GM21786 (cell line): ENCODE results near the gene FRMD1.

ENCODE experiments used
- ATAC-seq: cut with Tn5 transposase; IDR thresholded peaks from one replicate; pipeline ENCODE4 v1.9.1; 2021; ENCODE audit not compliant: unreplicated experiment

The FRMD1 gene

DNA sequence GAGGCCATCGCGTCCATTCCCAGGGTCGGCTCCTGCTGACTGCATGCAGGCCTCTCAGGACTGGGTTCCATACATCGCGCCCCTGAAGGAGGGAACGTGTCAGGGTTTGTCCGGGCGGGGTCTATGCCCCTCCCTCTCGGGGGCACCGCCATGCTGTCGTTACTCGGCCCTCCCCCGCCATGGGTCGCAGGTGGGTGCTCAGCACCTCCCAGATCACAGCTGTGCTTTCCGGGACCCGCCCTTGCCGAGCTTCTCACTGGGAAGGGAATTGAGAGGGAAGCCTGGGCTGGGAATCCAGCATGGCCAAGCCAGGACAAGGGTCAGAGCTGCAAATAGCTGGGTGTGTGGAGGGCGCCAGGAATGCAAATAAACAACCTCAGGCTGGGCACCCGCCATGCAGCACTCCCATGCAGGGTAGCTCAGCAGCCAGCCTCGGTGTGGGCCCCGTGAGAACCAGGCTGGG lies at the start of gene FRMD1:
TSS of gene FRMD1 (minus strand) at position 270 of the 463 bp plus-strand sequence. CDS start at position 152, 118 bp downstream.
- no peak for ATAC-seq

DNA sequence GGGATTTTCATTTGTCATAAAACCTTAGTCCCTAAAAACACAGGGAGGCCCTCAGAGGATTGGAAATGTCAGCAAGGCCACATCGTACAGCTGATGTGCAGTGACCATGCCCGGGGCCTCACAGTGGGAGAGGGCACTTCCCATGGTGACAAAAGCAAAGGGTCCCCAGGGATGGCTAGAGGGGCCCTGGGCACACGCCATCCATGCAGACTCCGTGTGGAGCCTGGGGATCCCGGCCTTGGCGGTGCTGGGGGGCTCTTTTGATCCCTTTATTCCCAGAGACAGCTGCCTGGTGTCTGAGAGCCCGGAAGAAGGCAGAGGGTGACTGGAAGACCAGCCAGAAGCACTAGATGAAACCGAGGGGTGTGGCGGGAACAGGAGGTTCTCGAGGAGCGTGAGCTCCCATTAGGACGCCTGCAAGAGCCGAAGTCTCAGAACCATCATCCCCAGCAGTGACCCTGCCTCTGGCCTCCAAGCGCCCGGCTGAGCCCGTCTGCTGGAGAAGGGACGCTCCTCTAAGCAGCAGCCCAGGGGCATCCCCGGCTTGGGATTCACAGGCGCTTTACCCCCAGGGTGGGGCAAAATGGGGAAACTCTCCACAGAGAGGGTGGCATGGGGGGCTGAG lies 49.1 kb upstream of the FRMD1 start:
- no peak for ATAC-seq

DNA sequence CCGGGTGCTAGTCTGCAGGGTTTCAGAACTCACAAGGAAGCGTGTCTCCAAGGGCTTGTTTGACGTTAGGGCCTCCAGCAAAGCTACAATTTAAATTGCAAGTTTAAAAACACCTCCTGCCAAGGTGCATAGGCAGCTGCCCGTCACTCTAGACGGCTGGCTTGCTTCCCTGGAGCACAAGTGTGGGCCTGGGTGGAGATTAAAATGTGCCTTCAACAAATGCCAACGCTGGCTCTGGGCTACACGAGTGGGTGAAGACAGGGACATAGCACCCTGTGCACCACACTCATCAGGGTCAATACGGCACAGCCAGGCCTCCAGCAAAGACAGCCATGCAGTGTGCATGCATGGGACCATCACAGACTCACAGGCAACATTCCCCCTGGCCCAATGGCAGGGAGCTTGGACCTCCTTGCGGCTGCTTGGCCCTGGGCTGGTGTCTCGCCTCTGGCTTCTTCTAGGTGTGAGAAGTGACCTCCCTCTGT lies 48.4 kb upstream of the FRMD1 start:
- ATAC-seq = no peak

DNA sequence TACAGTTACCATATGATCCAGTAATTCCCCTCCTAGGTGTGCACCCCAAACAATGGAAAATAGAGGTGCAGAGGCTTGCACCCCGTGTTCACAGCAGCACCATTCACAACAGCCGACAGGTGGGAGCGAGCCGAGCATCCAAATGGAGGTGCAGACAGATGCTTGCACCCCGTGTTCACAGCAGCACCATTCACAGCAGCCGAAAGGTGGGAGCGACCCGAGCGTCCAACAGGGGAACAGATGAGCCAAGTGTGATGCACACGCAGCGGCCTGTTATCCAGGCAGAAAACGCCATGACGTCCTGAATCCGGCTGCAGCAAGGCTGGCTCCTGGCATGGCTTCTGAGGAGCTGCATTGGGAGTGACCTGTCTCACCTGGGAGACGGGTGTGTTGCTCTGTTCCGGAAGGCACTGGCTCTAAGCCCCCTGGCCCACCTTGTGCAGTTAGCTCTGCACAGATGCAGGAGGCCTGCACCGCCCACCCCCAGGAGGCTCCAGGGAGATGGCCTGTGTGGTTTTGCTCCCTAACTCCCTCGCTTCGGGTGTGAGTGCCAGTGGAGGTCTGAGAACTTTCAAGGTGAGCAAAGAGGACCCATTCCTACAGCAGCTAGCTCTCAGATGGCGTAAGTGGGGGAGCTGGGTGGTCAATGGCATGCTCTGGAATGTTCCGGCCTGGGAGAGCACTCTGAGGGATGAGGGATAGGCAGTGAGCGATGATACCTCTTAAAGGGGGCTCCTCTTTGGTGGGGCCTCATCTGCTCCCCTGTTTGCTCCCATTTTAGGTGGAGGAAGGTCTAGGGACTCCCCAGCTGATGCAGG lies 47.8 kb upstream of the FRMD1 start:
- ATAC-seq = no peak

DNA sequence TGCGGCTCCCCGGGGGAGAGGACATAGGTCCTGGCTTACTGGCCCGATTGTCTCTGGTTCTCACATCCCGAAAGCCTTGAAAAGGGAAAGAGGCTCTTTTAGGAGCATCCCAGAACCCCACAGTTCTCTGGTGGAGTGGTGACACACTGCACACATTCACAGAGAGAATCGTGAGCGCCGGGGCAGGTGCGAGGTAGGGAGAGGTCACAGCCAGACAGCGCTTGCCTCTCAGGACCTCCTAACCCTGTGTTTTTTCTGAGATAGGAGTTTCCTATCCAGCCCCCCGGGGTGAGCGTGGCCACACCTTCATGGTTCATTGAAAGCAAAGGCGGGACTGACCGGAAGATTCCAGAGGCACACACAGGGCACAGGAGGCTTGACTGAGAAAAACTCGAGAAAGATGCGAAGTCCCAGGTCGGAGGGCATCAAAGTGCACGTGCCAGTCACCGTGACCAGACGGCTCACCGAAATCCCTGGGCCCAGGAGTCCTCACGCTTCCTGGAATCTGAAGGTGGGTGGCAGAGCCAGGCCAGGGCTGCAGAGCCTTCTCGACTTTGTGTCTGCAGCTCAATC lies 46.5 kb upstream of the FRMD1 start:
- no peak for ATAC-seq

DNA sequence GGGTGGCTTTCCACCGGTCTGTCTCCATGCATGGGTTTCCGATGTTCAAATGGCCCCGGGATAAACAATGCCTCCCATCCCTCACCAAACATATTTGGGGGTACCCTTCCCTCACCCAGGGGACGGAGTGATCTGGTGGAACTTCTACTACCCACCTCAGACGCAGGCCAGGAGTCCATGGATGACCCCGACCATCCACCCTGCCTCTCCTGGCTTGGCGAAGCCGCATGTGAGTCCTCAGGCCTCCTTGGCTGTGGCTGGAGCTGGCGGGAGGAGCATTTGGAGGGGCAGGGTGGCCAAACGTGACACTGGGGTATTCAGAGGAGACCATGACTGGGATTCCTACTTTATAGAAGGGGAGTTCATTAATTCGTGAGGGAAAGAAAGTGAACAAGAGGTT lies 45.9 kb upstream of the FRMD1 start:
- no peak for ATAC-seq

DNA sequence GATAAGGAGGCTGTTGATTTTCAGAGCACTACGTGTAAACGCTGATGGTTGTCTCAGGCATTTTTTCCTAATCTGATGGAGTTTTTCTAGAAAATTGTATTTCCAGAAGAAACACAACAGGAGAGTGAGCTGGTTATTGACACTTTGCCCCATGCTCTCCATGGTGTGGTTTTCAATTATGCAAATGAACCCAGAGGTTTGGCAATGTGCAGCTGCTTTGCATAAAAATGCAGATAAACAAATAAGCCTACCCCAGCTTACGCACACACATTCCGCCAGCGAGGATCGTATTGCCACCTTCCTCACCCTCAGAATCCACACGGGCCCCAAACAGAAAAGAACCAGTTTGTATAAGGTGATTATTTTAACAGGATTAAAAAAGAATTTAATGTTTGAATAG lies 45.1 kb upstream of the FRMD1 start:
- no peak for ATAC-seq

DNA sequence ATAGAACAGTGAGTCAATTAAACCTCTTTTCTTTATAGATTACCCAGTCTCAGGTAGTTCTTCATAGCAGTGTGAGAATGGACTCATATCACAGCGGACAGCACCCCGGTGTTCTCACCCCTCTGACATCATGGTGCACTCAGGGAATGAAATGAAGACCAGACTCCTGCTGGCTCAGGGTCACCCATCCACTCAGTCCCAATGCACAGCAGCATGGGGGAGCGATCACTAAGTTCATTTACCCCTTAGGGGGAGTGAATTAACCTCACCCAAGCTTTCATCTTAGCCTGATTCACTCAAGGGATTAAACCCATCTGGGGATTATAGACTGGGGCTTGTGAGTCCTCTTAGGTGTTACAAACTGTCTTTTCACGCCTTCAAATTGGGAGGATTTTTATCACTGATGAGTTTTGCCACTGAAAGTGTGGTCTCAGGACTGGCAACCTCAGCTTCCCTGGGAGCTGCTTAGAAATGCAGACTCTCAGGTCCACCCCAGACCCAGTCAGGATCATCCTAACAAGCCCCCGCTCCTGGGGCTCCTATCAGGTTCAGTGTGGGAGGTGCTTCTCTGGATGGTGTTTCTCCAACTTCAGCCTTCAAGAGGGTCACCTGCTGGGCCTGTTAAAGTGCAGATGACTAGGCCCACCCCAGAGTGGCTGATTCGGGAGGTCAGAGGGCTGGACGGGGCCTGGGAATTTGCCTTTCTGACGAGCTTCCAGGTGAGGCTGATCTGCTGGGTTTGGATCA lies 44.3 kb upstream of the FRMD1 start:
- ATAC-seq = no peak

DNA sequence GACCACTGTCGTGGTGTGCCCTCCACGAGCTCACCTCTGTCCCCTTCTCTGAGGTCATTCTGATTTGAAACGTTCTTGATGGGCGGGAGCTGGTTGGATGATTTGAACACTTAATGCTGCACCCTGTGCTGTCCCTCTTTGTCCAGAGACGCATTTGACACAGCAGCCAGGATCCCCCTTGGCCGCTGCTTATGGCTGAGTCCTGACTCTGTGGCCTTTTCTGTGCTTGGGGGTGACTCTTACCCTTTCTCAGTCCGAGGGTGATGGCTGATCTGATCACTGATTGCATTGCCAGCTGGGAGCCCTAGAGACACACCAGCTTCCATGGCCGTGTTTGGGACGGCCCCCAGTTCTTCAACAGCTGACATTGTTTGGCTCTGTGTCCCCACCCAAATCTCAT lies 43.5 kb upstream of the FRMD1 start:
- no peak for ATAC-seq

DNA sequence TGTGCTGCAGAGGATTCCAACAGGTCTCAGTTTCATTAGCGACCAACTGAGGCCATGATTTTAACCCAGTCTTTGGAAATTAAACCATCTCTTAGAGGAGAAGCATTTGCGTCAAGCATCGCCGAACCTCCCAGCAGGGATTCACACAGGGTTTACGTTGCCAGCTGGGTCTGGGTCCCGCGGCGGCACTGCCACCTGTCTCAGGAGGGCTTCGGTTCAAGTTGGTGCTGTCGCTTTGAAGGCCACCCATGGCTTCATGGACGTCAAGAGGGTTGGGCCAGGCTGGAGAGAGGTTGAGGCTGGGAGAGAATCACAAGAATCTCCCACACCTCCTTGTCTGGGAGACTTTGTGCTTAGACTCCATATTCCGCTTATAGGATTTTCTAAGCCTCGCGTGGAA lies 43.0 kb upstream of the FRMD1 start:
- ATAC-seq = no peak

DNA sequence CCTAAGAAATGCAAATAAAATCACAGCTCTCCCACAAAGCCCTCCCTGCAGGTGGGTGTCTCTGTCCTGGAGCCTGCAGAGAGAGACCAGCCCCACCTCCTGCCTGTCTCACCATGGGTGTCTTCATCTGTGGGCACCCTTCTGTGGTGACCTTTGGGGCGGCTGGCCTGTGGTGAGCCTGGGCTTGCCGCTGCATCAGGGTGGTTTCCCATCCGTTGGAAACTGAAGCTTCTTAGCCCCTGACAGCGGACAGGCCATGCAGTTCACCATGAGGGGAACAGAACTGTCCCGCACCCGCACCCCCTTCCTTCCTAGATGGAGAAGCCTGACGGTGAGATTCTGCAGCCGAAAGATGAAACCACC lies 42.3 kb upstream of the FRMD1 start:
- no peak for ATAC-seq

DNA sequence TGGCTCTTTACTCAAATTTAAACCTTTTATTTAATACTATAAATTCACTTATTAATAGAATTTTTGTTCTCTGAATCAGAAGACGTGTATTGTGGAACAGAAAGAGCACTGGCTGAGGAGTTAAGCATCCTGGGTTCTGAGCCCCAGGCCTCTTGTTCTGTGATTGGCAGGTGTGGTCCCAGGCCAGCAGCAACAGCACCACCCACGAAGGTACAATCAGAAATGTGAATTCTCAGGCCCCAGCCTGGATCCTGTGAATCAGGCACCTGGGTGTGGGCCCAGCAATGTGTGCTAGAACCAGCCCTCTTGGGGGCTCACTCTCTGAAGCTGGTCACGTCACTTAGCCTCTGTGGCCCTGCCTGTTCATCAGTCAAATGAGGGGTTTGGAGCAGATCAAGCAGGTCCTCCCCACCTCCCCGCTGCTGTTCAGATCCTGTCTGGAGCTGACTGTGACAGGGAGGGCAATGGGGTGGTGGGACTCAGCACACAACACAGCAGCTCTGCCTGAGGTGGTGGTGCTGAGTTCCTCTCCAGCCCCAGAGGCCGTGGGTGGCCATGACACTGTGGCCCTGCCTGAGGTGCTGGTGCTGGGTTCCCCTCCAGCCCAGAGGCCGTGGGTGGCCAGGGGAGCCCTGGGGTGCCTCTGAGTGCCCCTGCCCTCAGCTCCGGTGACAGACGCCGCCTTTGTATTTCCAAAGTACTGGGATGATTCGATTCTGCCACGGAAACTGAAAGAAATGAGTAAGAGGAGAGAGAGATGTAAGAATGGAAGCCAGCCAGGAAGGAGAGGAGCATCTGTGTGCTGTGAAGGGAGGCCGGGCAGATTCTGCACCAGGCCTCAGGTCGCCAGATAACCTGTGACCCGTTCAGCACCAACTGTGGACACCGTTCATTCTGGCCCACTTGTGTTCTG lies 41.6 kb upstream of the FRMD1 start:
- no peak for ATAC-seq

DNA sequence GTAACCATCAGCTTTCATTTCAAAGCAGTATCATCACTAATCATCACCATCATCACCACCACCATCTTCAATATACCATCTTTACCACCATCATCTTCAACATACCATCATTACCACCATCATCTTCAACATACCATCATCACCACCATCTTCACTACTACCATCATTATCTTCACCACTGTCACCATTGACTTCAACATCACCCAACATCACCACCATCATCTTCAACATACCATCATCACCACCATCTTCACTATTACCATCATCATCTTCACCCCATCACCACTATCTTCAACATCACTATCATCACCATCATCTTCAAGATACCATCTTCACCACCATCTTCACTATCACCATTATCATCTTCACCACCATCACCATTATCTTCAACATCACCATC lies 40.5 kb upstream of the FRMD1 start:
- ATAC-seq = no peak

DNA sequence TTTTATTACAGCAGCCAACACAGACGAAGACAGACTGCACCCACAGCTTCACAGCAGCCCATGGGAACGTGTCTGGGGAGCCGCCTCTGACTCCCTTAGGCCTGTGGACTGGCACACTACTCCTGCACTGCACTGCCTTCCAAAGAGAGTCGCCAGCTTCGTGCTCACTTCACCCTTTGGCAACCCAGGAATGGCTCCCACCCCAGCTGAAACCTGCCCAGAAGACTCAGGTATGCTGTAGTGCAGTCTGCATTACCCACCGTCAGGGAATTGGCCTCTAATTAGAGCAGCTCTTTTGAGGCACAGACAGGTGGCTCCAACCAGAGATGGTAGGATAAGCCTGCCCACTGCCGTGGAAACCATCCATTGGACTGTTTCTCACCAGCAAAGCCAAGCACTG lies 39.9 kb upstream of the FRMD1 start:
- ATAC-seq = no peak

DNA sequence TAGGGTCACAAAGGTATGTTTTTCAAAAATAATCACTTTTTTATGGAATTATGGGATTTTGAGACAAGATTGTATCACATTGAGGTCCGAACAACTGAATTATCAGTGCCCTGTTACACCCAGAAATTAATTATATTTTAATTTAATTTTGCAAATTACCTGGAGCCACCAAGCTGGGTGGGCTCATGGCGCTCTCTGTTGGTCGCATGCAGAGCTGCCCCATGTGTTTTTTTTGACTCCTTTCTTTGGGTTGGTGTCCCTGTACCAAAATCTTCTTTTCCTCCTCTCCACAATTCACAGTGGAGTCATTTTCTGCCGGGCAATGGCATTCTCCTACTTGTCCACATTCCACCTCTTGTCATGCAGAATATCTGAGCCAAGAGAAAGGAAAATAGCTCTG lies 38.9 kb upstream of the FRMD1 start:
- no peak for ATAC-seq

DNA sequence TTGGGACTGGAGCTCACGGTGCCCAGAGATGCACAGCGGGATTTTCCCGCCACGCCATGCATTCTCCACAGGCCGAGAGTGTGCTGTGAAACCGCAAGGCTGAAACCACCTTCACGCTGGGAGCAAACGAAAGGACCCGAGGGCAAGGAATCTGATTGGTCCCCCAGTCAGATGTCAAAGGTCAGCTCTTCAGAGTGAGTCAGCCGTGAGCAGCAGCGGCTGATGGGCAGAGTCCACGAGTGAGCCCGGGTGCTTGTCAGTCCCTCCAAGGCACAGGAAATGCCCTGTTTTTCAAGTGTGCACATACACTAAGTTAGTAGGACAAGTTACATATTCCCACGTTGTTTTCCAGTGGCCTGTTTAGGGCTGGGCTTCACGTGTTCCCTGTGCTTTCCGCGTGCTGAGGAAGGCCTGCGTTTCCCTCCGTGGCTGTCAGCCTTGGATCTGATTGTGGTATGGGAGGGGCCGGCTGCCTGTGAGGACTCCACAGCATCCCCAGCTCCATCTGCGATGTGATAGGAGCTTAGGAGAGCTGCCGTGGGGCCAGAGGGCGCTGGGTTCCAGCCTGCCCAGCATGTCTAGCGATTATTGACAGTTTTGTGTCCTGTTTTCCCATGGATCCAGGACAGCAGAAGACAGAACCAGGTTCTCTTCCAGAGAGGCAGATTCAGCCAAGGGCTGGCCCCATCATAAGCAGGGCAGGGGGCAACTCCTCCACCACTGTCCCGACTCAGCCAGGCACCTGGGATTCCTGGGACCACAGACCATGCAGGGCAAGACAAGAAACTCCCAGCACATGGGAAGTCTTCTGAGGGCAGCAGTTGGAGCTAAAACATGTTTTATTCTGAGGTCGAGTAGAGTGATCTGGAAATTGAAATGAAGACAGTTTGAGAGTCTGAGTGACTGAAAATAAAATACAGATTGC lies 38.2 kb upstream of the FRMD1 start:
- no peak for ATAC-seq

DNA sequence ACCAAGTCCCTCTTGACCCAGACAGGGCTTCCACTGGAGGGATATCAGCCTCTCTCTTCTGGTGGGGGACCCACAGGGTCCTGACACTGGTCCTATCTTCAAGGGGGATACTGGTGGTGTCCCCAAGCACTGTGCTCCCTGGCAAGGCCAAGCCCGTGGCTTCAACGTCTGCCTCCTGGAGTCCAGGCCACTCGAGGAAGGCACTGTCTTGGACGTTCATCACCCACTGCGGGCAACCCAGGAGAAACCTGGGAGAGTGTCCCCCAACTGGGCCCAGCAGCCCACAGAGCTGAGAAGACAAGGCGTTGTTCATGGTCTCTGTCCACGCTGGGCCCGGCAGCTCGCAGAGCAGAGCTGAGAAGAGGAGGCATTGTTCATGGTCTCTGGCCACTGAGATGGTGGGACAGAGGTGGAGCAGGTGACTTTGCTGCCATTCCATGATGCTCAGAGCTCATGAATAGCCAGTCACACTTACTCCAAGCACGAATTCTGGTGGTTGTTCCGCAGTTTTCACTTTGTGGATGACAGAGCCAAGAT lies 37.5 kb upstream of the FRMD1 start:
- no peak for ATAC-seq

DNA sequence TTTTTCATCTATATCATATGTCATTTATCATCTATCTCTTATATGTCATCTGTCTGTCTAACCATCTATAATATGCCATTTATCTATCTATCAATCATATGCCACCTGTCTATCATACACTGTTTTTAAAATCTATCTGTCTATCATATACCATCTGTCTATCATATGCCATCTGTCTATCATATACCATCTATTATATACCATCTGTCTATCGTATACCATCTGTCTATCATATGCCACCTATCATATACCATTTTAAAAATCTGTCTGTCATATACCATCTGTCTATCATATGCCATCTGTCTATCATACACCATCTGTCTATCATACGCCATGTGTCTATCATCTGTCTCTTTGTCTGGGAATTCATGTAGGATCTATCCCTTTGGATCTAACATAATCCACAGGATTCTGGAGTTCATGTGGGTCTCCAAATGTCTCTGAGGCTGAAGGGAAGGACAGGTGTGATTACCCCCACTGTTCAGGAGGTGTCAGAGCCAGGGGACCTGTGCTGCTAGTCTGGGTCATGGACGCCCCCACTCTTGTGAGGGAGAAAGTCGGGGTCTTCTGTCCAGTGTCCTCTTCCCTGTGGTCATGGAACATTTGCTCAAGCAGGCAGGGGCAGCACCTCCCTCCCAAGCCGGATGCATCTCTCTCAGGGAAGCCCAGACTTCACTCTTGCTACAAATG lies 36.9 kb upstream of the FRMD1 start:
- no peak for ATAC-seq

DNA sequence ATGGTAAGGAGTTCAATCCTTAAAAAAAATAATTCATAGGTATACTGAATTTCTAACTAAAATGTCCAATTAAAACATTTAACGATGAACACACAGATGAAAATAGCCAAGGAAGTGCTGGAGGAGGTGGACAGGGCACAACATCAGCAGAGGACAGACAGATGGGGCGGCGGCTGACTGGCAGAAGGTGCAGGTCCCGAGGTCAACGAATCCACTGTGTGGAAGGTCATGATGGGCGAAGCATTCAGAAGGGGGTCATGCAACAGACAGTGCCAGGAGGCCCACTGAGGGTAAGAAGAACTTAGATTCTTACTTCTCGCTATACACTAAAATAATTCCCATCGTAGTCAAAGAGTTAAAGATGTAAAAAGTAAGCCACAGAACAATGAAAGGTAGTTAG lies 34.2 kb upstream of the FRMD1 start:
- ATAC-seq = no peak
